ENCODE measurements around the gene MT1H. TPM values are rescaled to one million over a fixed set of nuclear protein-coding genes. Genes with fewer than 3 reads are reported as not detected.

Gene MT1H
- total RNA-seq, 1 experiment from 2014 or later, result not detected

GRCh38 chr16:56636616-56637413 lies 32.8 kb upstream of the MT1H start:
- DNase-seq (ENCODE audit: low spot score), result no peak

DNA sequence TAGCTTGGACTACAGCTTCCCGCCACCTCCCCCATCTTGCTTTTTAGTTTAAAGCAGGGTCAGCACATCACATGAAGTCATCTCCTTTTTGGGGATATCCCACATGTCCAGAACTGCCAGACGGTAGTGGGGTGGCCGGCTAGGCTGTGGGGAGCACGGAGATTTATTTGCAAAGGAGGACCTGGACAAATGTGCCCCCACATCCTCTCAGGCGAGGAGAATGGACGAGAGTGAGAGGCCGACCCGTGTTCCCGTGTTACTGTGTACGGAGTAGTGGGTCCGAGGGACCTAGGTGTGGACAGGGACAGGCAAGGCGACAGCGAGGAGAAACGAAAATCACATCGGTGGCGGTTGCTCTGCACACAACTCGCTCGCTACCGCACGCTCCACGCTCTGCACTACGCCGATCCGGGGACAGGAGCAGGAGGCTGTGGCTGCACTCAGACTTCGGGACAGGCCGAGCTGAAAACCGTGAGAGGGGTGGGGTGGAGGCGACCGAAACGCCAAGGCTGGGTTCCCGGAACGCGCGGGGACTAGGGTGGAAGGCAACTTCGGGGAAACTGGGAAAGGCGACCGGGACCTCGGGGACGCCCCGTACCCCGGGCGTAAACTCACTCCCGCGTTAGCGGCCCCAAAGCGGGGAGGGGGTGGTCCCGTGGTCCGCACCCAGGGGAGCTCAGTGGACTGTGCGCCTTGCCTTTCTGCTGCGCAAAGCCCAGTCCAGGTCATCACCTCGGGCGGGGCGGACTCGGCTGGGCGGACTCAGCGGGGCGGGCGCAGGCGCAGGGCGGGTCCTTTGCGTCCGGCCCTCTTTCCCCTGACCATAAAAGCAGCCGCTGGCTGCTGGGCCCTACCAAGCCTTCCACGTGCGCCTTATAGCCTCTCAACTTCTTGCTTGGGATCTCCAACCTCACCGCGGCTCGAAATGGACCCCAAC lies 31.5 kb upstream of the MT1H start, which contains the start of gene MT1A:
TSS of gene MT1A (plus strand) at position 853 of the 937 bp plus-strand sequence. CDS start at position 926, 73 bp downstream.
- no peak for DNase-seq (ENCODE audit: low spot score)

- DNase-seq (ENCODE audit: low spot score), result no peak
Measured at GRCh38 chr16:56639045-56639444, 30.6 kb upstream of the MT1H start.

- DNase-seq (ENCODE audit: low spot score), result no peak
Measured at GRCh38 chr16:56640076-56640475, 29.5 kb upstream of the MT1H start.

DNA sequence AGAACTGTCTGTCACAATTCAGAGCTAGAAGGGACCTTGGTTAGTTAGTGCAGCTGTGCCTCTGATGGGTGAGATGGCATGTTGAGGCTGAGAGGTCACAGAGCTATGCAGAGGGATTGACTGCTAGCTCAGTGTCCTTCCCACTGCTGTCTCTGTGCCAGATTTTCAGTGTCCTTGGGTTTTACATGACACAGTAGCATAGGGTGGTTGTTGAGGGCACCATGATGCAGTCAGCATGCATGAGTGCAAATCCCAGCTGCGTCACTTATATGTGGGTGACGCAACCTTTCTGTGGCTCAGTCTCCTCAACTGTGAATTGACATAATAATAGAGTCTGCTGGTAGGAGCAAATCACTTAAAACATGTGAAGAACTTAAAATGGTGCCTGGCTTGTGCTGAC lies 28.4 kb upstream of the MT1H start:
- DNase-seq (ENCODE audit: low spot score), result no peak

DNA sequence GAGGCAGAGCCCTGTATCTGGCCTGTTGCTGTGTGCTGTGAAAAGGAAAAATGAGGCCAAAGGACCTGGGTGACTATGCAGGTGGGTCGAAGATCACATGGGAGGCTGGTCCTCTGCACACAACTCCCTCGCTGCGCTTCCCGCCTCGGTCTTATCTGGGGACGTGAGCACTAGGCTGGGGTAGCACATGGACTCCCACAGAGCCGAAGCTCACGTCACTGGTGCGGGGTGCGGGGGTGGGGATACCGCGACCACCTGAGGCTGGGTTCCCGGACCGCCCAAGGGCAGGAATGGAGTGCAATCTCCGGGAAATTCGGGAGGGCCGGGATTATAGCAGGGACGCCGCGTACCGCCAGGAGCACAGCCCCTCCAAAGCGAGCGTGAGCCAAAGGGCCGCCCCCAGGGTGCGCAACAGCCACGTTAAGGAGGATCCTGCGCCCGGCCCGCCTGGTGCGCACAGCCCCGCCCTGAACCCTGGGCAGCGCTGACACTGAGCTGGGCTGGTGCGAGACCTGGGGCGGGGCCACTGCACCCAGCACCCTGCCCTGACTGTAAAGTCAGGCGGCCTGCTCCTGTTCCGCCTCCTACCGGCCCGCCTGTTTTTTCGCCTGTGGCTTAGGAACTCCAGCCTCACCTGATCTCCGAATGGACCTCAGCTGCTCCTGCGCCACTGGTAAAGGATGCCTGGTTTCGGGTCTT lies 26.4 kb upstream of the MT1H start:
- no peak for DNase-seq (ENCODE audit: low spot score)

DNA sequence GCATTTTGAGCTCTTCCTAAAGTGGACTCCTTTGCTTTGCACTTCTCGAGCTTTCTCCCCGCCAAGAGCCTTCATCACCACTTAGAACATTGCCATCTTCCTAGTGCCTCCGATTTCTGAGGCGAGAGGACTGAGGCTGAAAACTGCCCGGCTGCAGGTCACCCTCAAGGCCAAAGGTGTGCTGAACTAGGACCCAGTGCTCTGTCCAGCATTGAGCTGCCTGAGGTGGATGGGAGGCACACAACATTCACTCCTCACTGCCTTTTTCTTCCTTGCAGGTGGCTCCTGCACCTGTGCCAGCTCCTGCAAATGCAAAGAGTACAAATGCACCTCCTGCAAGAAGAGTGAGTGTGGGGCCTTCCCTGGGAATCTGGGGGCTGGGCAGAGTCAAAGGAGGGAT lies 25.8 kb upstream of the MT1H start:
- DNase-seq (ENCODE audit: low spot score), result no peak

DNA sequence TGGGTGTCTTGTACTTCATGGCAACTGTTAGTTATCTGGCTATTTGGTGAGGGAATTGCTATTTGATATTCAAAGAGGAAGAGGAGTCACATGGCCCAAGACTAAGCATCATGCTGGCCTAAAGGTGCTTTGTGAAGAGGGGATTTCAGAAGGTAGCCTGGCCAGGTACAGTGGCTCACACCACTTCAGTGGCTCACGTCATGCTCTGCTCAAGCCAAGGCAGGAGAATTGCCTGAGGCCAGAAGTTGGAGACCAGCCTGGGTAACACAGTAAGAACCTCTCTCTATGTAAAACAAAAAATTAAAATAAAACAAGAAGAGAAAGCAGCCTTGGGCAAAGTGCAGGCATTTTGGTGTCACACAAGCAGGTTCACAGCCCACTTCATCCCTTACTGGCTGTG lies 24.3 kb upstream of the MT1H start:
- no peak for DNase-seq (ENCODE audit: low spot score)

GRCh38 chr16:56645838-56646237 lies 23.8 kb upstream of the MT1H start:
- no peak for DNase-seq (ENCODE audit: low spot score)

DNA sequence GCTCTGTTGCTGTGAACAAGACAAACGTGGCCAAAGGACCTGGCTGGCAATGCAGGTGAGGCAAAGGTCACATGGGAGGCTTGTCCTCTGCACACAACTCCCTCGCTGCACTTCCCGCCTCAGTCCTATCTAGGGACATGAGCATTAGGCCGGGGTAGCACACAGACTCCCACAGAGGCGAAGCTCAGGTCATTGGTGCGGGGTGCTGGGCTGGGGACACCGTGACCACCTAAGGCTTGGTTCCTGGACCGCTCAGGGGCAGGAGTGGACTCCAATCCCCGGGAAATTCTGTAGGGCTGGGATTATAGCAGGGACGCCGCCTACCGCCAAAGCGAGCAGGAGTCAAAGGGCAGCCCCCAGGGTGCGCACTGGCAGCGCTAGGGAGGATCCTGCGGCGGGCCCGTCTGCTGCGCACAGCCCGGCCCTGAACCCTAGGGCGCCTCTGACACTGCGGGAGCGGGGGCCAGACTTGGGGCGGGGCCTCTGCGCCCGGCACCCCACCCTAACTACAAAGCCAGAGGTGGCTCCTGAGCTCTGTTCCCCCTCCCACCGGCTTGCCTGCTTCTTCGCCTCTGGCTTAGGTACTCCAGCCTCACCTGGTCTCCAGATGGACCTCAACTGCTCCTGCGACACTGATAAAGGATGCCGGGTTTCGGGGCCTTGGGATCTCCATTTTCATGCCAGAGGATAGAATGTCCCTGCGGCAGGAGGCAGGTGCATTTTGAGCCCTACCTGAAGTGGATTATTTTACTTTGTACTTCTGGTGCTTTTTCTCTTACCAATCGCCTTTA lies 21.8 kb upstream of the MT1H start:
- no peak for DNase-seq (ENCODE audit: low spot score)

DNA sequence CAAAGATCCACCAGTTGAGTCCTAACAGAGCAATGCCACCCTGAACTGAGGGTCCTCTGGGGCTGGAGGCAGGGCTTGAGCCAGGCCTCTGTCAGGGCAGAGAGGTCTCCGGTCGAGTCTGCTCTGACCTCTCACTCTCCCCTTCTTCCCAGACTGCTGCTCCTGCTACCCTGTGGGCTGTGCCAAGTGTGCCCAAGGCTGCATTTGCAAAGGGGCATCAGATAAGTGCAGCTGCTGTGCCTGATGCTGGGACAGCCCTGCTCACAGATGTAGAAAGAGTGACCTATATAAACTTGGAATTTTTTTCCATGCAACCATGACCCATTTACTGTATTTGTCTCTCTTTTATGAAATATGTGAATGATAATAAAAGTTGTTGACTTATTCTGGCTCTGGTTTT lies 20.3 kb upstream of the MT1H start:
- DNase-seq (ENCODE audit: low spot score), result no peak

GRCh38 chr16:56649820-56650219 lies 19.8 kb upstream of the MT1H start:
- no peak for DNase-seq (ENCODE audit: low spot score)

DNA sequence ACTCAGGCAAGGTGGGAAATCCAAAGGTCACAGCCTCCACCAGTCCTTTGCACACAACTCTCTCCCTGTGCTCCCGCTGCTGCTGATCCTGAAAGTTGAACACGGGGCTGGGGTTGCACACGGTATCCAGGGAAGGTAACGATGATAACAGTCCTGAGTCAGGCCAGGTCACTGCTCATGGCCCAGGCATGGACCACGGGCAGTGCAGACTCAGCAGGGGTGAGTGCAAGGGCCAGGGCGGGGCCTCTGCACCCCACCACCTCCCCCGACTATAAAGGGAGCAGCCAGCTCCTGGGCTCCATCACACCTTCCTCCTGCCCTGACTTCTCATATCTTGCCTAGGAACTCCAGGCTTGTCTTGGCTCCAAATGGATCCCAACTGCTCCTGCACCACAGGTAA lies 18.0 kb upstream of the MT1H start, which contains the start of gene MT1B:
TSS of gene MT1B (plus strand) at position 301 of the 400 bp plus-strand sequence. CDS start at position 369, 68 bp downstream.
- DNase-seq (ENCODE audit: low spot score), result no peak

- no peak for DNase-seq (ENCODE audit: low spot score)
Measured at GRCh38 chr16:56652600-56652999, 17.0 kb upstream of the MT1H start.

GRCh38 chr16:56653218-56653617 lies 16.4 kb upstream of the MT1H start:
- no peak for DNase-seq (ENCODE audit: low spot score)

GRCh38 chr16:56657555-56658326 lies 11.9 kb upstream of the MT1H start, which contains the start of gene MT1F:
Gene MT1F (plus strand): TSS chr16:56657959. CDS start chr16:56658059, 100 bp downstream.
- no peak for DNase-seq (ENCODE audit: low spot score)

DNA sequence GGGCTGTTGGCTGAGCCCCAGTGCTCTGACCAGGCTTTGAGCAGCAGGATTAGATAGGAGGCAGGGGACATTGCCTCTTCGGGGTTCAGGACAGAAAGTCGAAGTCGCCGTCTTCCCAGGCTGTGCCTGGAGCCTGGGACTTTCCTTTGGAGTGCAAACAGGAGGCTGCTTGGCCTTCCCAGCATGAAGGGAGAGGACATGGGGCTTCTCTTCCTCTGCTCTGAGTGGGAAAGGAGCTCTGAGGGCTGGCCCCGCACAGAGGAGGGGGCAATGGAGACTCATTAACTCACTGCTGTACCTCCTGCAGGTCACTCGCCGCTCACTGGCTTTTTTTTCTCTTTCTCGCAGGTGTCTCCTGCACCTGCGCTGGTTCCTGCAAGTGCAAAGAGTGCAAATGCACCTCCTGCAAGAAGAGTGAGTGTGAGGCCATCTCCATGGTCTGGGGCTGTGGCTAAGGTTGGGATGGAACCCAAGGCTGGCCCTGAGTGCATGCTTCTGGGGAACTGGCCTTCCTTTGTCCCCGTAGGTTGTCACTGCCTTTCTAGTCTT lies 11.2 kb upstream of the MT1H start:
- DNase-seq (ENCODE audit: low spot score), result no peak

DNA sequence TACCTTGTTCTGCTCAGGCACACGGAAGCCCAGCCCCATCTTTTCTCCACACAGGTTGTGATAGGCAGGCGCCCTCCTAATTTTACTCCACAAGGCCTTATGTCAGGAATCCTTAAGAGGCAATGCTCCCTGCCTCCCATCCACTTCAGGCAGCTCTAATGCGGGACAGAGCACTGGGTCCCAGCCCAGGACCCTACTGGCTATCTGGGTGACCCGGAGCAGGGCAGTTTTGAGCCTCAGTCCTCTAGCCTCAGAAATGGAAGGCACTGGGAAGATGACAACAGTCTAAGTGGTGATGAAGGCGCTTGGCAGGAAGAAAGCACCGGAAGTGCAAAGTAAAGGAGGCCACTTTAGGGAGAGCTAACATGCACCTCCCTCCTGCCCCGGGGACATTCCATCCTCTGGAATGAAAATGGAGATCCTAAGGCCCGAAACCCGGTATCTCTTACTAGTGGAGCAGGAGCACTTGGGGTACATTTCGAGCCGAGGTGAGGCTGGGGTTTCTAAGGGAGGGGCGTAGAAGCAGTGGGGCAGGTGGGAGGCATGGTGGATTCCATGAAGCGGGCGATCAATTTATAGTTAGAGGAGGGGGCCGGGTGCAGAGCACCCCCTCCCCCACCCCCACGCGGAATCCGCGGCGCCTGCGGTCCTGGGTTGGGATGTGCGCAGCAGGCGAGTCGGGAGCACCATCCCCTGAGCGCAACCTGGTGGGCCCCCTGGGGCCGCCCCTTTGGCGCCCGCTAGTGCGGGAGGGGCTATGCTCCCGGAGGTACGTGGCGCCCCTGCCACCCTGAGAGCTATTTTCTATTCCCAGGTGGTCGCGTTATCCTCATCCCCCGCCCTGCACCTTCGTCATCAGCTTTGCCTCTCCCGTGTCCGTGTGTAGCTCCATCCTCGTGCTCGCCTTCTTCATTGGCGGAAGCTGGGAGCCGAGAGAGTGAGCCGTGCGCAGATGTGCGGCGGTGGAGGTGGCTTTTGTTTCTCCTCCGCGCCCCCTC lies 7.0 kb upstream of the MT1H start:
- DNase-seq (ENCODE audit: low spot score), result no peak

DNA sequence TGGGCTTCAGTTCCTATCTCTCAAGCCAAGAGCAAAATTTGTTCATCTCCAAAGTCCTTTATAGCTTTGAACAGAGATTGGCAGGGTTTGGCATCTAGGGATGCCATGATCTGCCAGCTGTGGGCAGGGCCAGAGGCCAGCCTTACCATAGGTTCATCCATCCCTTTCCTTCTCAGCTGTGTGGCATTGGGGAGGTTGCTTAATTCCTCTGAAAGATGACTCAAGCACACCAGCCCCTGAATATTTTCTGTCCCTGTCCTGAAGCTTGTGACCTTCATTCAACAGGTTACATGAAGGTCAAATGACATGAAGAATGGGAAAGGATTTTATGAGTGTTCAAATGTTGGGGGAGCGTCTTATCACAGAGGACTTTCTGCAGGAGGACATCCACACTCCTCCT lies 5.1 kb upstream of the MT1H start:
- DNase-seq (ENCODE audit: low spot score), result no peak

All from H4 (cell line).